Right atrium auricular region (tissue), 2 donors: ENCODE data around the gene SLC39A13. TPM values are rescaled to one million over a fixed set of nuclear protein-coding genes. Genes with fewer than 3 reads are reported as not detected.

Experiments
- DNase-seq: peaks from one replicate; pipeline ENCODE4 v3.0.0-alpha.2; 2019; ENCODE audit warnings: low spot score
- H3K27ac ChIP-seq, 2 donors: fragments of 200-600 bp; sonication (generic); 1 replicate in 1 of 2; 2 replicates in 1 of 2; pipeline ENCODE4 v1.5.1; 2016 to 2019
- H3K27me3 ChIP-seq, 2 donors: fragments of 200-600 bp; sonication (generic); one replicate each; pipeline versions ENCODE4 v1.5.1 to v1.6.0; 2017 to 2019
- H3K36me3 ChIP-seq: fragments of 200-600 bp; sonication (generic); one replicate; pipeline ENCODE4 v1.5.1; 2016
- H3K4me1 ChIP-seq, 2 donors: fragments of 200-600 bp; sonication (generic); one replicate each; pipeline versions ENCODE4 v1.5.1 to v1.6.0; 2017 to 2019
- H3K4me3 ChIP-seq, 2 donors: fragments of 200-600 bp; sonication (generic); 1 replicate in 1 of 2; 2 replicates in 1 of 2; pipeline ENCODE4 v1.5.1; 2017 to 2019; ENCODE audit warnings: mild to moderate bottlenecking in 1 of 2, moderate library complexity in 1 of 2
- H3K9me3 ChIP-seq, 2 donors: fragments of 200-600 bp; sonication (generic); one replicate each; pipeline ENCODE4 v1.5.1; 2019
- total RNA-seq, 2 donors: library from RNA; depleted of rRNA; stranded (reverse); fragments of >200 nt; gene quantifications; one replicate each; pipeline ENCODE4 v1.1.0, GENCODE V29; 2016
- TF ChIP-seq, protein P1 (sequence below), 2 donors: fragments of 200-600 bp; sonication (generic); IDR thresholded peaks; one replicate each; pipeline ENCODE4 v1.5.1; 2019; ENCODE audit warnings: antibody characterized with exemption in 2 of 2

Gene SLC39A13
- 10 to 100 TPM; 78.4 to 79.8 TPM for total RNA-seq

DNA sequence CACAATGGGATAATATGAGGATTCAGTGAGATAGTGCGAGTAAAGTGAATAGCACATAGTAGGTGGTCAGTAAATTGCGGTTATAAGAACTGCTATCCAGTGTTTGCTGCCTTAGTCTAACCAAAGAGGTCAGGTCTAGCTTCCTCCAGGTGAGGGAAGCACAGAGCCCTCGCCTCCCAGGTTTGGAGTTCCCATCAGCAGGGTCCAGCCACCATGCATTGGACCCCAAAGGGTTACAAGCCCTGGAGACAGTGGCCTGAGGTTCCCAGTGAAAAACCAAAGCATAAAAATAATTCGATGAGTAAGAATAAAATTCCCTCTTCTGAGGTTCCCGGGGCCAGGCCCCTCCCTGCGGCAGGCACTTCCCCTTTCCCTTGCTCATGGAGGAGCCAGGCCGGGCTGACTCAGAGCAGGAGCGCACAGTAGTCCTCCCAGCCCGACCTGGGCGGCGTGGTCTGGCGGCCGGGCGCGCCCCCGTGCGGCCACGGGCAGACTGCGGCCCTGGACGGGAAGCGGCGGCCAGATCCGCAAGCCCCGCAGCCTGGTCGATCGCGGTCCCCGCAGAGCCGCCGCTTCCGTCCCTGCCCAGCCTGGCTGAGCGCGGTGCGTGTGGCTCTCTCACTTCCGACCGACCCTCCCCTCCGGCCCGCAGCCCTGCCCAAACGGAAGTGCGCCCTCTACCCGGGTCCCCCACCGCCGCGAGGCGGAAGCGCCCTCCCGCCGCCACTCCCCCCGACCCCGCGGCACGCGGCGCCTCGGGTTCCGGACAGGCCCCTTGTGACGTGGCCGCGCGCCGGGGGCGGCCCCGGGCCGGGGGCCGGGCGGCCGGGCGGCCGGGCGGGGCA is at the start of gene SLC39A13:
SLC39A13 (plus strand) TSS at position 845 of the 845 bp plus-strand sequence. CDS start 1,505 bp downstream, outside the sequence.
- Histone ChIP-seq H3K27me3 (no peaks in the 10 kb centered on the region), H3K27ac (peak within 1 kb of the TSS; percentile 93 to 97), H3K36me3 (peaks cover 19% of the 10 kb centered on the region), H3K4me3 (peak within 1 kb of the TSS; percentile 85 to 99), H3K4me1 (peaks cover 0 to 37% of the 10 kb centered on the region in 2 donors), H3K9me3 (no peaks in the 10 kb centered on the region)
- DNase-seq: peak; percentile 96
- TF ChIP-seq, protein P1, sequence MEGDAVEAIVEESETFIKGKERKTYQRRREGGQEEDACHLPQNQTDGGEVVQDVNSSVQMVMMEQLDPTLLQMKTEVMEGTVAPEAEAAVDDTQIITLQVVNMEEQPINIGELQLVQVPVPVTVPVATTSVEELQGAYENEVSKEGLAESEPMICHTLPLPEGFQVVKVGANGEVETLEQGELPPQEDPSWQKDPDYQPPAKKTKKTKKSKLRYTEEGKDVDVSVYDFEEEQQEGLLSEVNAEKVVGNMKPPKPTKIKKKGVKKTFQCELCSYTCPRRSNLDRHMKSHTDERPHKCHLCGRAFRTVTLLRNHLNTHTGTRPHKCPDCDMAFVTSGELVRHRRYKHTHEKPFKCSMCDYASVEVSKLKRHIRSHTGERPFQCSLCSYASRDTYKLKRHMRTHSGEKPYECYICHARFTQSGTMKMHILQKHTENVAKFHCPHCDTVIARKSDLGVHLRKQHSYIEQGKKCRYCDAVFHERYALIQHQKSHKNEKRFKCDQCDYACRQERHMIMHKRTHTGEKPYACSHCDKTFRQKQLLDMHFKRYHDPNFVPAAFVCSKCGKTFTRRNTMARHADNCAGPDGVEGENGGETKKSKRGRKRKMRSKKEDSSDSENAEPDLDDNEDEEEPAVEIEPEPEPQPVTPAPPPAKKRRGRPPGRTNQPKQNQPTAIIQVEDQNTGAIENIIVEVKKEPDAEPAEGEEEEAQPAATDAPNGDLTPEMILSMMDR (IDR thresholded peaks at IDR 0.05): peak; percentile 87 to 96

DNA sequence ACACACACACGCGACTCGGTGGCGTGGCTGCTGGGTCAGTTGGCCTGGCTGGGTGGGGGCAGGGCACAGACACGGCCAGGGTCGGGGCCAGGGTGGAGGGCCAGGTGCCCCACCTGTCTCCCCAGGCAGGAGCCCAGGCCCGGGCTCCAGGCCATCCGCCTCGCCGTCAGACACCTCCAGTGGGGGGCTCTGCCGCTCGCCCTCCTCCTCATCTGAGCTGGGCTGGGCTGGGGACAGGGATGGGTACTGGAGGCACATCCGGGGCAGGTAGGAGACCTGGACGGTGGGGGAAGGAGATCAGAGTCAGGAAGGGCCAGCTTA is 49.7 kb upstream of the SLC39A13 start:
- no peak overlapping the region for H3K27ac ChIP-seq
- no peak for DNase-seq
- H3K27me3 ChIP-seq: no peaks in the 10 kb centered on the region
- TF ChIP-seq, protein P1 (IDR thresholded peaks at IDR 0.05): no peak
- H3K4me1 ChIP-seq: peaks cover 0 to 16% of the 10 kb centered on the region in 2 donors
- H3K36me3 ChIP-seq: no peaks in the 10 kb centered on the region
- no peak overlapping the region for H3K4me3 ChIP-seq
- H3K9me3 ChIP-seq: no peaks in the 10 kb centered on the region

DNA sequence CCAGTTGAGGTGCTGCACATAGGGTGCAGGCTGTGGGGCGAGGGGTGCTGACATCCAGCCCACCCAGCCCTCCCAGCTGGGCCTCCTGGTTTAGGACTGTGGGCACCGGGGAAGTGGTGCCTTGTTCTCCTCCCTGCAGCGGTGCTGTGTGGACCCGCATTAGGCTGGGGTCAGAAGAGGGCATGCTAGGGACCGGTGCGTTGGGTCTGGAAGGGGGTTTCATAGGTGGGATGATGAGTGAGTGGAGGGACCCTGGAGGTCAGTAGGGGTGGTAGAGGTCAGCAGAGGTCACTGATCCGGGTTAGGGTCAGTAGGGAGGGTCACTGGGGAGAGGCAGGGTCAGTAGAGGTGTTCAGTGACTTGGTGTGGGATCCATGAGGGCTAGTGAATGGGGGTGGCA is 49.2 kb upstream of the SLC39A13 start:
- H3K27ac ChIP-seq: no peak overlapping the region
- peaks cover 0 to 16% of the 10 kb centered on the region in 2 donors for H3K4me1 ChIP-seq
- no peak for DNase-seq
- no peaks in the 10 kb centered on the region for H3K27me3 ChIP-seq
- no peaks in the 10 kb centered on the region for H3K9me3 ChIP-seq
- H3K36me3 ChIP-seq: no peaks in the 10 kb centered on the region
- H3K4me3 ChIP-seq: no peak overlapping the region
- TF ChIP-seq, protein P1 (IDR thresholded peaks at IDR 0.05): no peak

DNA sequence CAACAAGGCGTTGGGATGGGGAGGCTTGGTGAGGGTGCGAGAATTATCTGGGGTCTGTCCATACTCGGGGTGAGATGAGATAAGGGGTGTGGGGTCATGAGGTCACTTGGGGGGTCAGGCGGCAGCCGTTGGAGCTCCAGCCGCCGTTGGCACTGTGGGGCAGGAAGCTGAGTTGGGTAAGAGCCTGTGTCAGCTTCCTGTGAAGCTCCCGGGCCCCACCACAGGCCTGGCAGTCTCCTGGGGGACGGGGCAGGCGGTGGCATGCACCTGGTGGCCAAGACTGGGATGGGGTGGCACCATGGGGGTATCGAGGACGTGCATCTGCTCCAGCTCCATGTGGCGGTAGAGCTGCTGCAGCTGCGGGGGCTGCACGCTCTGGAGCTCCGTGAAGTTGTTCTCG is 48.8 kb upstream of the SLC39A13 start:
- Histone ChIP-seq H3K27ac (no peak overlapping the region), H3K36me3 (no peaks in the 10 kb centered on the region), H3K9me3 (no peaks in the 10 kb centered on the region), H3K27me3 (no peaks in the 10 kb centered on the region), H3K4me1 (peaks cover 0 to 14% of the 10 kb centered on the region in 2 donors), H3K4me3 (no peak overlapping the region)
- no peak for DNase-seq
- TF ChIP-seq, protein P1 (IDR thresholded peaks at IDR 0.05): no peak

DNA sequence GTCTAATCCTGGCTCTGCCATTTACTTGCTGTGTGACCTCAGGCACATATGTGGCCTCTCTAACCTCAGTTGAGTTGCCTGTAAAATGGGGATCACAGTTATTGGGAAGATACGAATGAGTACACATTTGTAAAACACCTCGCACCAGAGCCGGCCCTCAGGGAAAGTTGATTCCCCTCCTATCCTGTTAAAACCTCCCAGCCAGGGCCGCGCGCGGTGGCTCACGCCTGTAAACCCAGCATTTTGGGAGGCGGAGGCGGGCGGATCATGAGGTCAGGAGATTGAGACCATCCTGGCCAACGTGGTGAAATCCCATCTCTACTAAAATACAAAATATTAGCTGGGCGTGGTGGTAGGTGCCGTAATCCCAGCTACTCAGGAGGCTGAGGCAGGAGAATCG is 48.0 kb upstream of the SLC39A13 start:
- H3K27ac ChIP-seq: peak overlapping the region in 1 of 2 donors; percentile 48
- DNase-seq: no peak

More for the DNA sequence above, 48.0 kb upstream of the SLC39A13 start:
- TF ChIP-seq, protein P1 (IDR thresholded peaks at IDR 0.05): no peak
- Histone ChIP-seq H3K27me3 (no peaks in the 10 kb centered on the region), H3K36me3 (no peaks in the 10 kb centered on the region), H3K4me3 (no peak overlapping the region), H3K9me3 (no peaks in the 10 kb centered on the region), H3K4me1 (peaks cover 0 to 8% of the 10 kb centered on the region in 2 donors)
